ENCODE measurements around the gene PKIB.
"Not testable (repeated sequence)": the region's sequence is repeated elsewhere in the genome, so short reads cannot be mapped to it uniquely, and the experiment has no call there.

PKIB gene

DNA sequence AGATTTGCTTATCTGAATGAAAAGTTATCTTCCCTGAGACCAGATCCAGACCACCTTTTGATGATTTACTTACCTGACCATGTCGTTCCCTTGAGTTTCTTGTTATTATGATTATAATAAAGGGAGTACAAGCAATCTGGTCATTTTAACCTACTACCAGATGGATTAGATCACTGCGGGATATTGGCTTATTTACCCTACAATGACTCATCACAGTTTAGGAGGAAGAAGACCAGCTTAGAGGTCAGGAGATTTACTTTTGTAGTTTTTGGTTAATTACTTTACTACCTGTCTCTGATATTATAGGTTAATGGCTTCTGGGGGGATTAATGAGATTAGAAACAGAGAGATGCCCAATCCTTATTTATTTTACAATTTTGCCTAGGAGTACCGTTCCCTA is 10.7 kb downstream of the PKIB start:
- no peak for DNase-seq (ENCODE audit: low read depth)

DNA sequence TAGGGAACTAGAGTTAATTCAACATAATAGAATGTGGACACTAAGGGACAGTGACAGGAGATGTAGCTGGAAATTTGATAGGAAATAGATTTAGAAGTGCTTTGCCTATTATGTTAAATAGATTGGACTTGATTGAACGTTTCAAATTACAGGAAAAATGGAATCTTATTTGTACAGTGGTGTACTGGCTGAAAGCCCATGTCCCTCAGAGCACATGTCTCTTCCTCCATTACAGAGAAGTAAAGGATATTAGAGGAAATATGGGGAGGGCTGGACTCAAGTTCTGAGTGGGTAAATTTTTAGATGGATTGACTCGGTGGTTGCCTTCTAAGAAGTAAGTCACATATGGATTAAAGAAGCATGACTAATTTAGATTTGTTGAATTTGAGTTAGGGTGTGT is 11.4 kb downstream of the PKIB start:
- no peak for DNase-seq (ENCODE audit: low read depth)

DNA sequence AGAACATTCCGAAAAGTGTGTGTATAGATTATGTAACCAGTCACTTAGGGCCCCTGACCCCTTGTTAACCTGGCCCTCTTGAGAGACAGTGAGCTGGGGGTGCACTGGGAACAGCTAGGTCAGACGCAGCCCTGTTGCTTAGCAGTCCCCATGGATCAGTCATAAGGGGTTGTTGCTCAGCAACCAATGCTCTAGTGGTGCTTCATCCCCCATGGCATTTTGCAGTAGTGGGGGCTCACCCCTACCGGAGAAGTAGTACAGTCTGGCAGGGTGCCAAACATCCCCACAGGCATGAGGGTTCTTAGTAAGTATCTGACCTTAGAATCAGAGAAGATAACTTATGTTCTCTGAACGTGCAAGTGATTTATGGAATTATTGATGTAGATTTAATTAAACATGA is 12.3 kb downstream of the PKIB start:
- DNase-seq (ENCODE audit: low read depth), result no peak

DNA sequence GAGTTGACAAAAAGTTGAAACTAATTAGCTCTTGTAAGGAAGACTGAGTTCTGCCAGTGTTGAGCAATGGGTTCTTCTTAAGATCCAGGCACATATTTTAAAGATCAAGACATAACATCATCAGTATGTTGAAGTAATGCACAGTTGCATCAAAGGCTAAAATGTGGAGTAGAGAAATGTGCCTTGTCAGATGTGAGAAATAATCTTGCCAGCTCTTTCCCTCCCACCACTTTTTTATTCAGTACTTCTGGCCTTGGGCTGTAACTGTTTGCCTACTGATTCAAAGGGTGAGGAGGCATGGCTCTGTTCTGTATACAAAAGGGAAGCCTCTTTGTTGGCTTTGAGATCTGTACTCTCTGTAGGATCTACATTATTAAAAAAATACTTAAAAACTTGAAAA is 13.1 kb downstream of the PKIB start:
- DNase-seq (ENCODE audit: low read depth), result no peak

DNA sequence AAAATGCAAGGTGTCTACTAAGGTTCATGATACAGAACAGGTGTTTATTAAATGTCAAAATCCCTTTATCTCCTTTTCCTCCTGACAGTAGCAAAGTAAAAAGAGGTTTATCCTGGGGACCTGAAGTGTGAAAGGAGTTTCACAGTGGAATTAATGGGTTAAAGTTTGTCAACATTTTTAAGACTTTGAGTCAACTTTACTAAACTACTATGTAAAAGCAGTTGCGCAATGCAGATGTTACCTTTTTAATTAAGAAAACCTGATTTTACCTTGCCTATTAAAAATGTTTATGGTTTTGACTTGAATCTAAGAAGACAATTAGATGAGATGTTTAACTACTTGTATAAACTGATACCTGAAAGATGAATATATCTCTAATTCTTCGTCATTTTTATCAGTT is 14.6 kb downstream of the PKIB start:
- DNase-seq (ENCODE audit: low read depth), result no peak

DNA sequence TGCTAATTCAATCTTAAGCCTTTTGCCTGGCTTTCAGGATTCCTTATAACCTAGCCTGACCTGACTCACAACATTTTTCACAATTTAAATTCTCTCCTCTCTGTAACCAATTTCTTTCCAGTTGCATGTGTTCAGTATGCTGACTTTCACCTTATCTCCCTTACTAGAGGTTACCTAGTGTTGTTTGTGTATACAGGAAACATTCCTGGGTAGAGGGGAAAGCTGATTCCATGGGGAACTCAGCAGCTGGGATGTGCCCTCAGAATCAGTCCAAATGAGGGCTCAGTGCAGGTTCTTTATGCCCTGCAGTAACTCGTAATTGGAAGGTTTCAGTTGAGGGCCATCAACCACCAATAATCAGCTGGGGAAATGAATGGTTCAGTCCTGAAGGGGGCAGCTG is 18.5 kb downstream of the PKIB start:
- DNase-seq (ENCODE audit: low read depth), result no peak

DNA sequence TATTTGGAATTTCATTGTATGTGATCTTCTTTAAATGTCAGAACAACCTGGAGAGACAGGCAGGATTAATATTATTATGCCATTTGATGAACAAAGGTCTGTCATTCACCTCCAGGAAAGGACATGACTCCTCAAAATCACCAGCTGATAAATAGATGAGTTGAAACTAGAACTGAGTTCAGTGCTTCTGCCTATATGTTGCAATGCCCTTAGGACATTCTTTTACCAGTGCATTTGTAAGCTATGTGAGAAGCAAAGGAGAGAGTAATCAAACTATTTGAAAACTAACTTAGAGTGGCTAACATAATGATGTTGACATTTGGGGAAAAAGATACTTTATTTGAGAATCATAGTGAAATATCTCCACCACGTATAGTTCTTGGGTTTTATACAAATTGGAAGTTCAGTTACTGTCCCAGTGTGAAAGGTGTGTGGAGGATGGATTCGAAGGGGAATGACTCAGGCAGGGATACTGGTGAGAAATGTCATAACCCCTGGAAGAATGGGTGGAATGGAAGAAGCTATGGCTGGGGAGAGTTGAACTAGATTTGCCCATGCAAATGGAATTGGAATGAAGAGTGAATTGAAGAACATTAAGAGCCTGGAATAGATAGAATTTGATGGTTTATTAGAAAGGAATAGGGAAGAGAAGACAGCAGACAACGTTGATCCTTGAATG is 21.5 kb downstream of the PKIB start:
- no peak for DNase-seq (ENCODE audit: low read depth)

DNA sequence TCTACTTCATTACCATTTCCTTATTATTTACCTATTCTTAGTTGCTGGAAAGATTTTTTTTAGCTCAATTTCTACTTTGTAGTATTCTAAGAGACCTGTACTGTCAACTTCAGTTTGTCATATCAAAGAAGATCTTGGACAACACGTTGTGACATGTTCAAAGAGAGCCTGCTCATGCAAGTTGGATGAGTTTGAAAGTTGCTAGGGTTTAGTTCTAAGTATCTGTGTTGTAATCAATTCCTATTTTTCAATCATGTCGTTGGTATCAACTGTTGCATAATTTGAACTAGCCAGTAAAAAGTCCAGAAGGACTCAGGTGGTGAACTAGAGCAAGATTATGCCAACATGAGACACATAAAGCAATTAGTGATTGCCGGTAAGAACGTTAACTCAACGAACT is 30.2 kb downstream of the PKIB start:
- no peak for DNase-seq (ENCODE audit: low read depth)

DNA sequence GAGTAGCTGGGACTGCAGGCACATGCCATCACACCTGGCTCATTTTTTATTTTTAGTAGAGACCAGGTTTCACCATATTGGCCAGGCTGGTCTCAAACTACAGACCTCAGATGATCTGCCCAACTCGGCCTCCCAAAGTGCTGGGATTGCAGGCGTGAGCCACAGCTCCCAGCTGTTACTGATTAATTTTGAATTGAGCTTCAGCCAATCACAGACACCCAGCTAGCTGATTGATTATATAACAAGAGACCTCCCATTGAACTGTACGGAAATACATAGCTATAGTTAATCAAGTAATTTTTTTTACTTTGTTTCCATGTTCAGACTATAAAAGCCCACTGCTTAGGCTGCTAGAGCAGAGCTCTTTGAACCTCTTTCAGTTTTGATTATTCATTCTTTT is 31.6 kb downstream of the PKIB start:
- no peak for DNase-seq (ENCODE audit: low read depth)

DNA sequence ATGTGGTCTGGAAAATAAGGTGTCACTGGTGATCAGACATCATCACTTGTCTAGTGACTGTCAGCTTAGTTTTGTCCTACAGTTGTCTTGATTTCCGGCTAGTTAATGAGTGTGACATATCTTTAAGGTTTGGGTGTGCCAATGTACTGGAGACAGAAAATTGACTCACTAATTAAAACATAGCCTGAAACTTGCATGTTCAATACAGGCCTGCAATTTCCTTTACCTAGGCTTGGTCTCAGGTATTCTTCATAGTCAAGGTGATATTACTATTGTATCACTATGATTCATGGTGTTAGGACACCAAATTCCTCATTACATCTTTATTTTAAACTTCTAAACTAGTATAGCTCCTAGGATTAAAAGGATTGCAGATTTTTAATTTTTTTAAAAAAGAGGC is 32.4 kb downstream of the PKIB start:
- DNase-seq (ENCODE audit: low read depth), result not testable (repeated sequence)

DNA sequence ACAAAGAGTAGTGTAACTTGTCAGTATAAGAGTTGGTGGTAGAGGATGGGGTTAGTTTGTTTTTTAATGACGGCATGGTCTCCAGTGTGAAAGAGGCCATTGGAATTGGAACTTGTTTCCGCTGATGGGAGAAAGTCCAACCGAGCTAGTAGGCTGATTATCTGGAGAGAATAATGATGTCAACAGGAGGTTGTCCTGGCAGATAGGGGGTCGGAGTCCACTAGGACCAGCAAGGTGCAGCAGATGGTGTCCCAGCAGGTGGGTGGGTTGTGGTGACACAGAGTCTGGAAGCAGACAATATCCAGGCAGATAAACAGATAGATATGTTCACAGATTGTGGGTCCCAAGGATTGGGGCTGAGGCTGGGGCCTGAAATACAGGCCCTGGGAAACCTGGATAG is 35.1 kb downstream of the PKIB start:
- DNase-seq (ENCODE audit: low read depth), result no peak

DNA sequence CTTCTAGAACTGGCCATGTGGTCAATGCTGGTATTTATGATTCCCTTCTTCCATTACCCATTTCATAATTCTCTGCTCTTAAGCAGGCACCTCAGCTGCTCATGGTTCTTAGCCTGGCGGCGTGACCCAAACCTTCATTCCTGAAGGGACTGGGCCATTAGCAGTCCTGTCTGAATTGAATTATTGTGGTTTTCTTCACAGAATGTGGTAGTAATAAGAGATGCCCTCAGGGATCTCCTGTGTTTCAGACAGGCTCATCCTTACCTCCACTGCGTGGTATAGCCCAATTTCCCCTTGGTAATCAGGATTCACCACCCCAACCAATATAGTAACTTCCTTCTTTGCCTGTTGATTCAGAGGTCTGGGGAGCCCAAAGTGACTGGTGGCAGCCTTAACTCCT is 37.6 kb downstream of the PKIB start:
- no peak for DNase-seq (ENCODE audit: low read depth)

DNA sequence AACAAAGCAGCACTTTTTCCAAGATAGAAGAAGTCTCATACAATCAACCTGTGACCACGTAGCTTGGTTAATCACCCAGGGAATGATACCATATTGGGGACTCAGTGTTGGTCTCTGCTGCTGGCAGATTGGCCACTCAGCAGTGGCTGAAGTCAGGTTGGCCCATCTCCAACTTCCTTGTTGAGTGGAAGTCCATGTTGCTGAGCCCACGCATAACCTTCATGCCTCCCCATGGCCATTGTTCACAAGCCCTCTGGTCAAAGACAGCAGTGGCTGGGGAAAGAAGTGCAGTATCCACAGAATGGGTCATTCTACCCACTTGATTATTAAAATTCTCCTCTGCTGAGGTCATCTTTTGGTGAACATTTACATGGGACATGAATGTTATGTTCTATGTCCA is 38.5 kb downstream of the PKIB start:
- no peak for DNase-seq (ENCODE audit: low read depth)

DNA sequence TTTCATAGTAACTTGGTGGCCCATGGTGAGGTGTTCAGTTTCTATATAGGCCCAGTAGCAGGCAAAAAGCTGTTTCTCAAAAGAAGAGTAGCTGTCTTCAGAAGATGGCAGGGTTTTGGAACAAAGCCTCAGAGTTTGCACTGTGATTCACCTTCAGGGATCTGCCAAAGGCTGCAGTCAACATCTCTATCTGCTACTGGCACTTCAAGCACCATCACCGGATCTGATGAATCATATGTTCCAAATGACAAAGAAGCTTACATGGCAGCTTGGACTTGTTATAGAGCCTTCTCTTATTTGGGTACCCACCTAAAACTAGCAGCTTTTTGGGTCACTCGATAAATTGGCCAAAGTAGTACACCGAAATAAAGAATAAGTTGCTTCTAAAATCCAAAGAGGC is 39.5 kb downstream of the PKIB start:
- no peak for DNase-seq (ENCODE audit: low read depth)

DNA sequence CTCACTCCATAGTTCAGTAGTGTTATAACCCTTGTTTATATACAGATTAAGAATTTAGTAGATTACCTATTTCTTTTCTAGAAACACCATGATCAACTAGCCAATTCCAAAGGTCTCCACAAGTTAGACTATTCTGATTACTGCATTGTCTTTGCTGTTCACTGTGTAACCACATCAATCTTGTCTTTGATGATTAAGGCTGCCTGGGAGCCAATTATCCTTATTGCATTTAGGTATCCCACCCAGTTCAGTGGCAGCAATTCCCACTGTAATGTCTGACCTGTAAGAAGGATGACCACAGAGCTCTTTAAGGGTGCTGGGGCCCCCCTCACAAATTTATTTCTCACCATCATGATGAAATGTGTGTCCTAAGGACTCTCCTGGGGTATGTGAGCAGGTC is 40.2 kb downstream of the PKIB start:
- DNase-seq (ENCODE audit: low read depth), result no peak

DNA sequence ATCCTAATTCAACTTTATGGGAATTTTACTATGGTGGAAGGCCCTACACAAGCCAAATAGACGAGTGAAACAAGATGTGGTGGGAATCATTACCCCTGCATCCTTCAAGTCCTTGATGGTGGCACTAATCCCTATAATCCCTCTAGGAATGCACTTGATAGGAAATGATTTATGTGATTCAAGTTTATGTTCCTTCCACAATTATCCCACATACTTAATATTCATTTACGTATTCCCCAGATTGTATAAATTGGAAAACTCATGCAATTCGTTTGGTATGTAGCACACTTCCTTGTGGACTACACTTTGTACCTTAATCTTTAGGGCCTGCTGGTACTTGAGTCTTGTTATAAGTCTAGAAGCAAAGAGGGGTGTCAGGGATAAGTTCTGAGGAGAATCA is 40.8 kb downstream of the PKIB start:
- DNase-seq (ENCODE audit: low read depth), result no peak

DNA sequence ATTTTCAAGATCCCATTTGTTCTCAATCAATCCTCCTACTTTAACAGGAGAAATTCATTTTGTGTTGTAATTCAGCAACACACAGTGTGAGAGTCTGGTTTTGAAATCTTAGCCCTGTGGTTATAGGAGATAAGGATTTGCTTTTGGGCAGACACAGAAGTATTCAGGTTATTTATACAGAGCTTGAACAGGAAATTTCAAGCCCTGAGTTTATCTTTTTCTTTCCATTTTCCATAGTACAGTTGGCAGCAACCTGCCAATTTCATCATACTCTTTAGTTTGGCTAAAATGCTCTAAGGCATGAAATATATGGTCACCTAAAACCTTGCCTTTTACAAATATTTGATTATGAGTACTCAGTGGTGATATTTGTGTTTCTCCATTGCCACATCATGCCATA is 41.4 kb downstream of the PKIB start:
- no peak for DNase-seq (ENCODE audit: low read depth)

DNA sequence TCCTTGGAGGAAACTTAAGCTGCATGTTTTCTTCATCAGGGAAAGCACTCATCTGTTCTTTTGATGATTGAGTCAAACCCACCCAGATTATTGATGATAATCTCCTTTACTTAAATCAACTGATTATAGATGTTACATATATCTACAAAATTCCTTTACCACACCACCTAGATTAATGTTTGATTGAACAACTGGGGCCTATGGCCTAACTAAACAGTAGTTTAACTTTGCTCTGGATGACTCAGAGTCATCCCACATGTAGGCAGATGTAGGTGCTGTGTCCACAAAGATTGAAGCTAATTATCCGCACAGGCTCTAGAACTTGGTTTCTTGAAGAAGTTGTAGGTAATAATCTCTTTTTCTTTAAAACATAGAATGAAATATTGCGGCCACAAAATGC is 42.2 kb downstream of the PKIB start:
- no peak for DNase-seq (ENCODE audit: low read depth)

DNA sequence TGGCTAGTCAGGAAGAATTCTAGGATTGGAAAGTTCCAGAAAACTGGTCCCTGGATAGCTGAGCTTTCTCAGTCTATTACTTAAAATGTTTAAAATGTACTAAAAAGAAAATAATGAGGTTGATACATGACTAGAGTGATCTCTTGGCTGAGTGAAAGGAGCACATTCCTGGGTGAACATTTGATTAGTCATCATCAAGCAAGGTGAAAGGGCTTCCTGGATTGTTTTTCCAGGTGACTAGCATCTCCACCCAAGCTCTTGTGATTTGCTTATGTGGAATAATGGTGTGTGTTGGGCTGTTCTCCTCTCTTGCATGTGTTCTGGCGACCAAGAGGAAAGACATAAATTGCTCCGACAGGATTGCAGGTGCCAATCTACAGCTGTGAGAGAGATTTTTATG is 42.9 kb downstream of the PKIB start:
- DNase-seq (ENCODE audit: low read depth), result no peak

DNA sequence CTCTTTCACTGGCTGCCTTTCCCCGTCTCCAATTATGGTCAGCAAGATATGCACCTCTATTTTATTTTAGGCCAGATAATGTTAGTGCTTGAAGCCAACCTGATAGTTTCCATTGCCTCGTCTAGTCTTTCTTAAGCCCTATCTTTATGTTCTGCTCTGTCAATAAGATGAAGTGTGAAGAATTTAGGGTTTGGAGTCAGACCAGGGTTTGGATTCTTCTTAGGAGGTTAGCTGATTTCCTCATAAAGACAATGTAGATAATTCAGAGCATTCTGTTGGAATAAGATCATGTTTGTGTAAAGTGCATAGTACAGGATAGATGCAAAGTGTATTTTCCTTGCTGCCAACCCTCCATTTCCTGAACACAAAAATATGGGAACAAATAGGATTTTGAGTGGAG is 43.8 kb downstream of the PKIB start:
- no peak for DNase-seq (ENCODE audit: low read depth)

DNA sequence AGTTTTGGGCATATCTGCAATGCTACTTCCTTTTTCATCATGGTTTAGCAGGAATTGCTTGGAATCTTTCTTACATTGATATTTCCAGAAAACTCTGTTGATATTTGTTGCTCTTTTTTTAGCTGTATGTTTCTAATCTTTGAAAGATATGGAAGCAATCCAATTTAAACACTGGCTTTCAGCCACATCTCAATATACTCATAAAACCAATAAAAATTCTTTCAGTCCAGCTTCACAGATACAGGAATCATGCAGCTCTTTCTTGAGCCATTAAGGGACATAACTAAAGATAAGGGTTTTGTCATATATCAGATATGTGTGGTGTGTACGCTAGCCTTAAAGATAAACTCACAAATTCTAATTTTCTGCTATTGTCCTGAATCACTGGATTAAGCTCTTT is 47.4 kb downstream of the PKIB start:
- DNase-seq (ENCODE audit: low read depth), result no peak

DNA sequence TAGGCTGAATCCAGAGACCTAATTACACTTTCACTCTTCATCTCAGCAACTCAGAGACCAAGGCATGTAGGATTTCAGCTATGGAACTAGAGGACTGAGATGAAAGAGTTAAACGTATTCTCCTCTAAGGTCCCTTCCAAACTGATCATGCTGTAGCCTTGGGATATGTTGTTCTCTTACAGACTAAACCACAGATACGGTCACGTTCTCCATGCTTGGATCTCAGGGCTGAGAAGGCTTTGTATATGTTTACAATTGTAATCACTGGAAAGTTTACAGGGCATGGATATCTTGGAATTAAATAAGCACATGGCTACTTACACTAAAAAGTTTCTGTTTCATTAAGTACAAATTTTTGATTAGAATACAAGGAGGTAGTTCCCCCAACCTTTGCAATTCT is 50.1 kb downstream of the PKIB start:
- no peak for DNase-seq (ENCODE audit: low read depth)

DNA sequence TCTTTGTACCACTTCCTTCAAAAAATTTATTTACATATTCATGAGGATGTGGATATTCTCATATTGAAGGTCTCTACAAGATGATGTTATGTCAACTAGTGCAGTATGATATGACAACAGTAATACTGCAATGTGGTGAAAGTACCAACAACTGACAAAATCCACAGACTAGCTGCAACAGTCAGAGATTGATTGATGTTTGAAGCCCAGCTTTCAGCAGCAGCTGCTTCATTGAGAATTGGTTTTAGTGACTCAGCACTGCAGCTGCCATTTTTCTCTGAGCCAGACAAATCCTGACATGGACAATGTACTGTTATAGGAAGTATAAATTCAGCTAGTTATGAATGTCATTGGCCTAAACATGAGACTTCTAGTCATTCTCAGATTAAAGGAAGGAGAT is 53.8 kb downstream of the PKIB start:
- DNase-seq (ENCODE audit: low read depth), result no peak

DNA sequence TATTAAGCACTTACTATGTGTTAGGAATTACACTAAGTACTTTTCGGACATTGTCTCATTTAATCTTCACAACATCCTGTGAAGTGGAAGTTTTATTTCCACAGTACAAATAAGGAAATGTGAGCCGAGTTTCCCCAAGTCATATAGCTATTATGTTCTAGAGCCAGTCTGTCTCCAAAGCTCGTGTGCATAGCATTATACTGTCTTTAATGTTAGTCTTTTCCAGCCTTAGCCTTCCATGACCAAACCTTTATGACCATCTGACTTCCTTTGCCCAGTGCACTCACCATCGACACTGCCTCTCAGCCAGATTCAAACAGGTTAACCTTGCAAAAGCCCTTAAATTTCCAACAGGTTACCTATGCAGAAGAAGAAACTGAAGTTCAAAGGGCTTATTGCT is 55.7 kb downstream of the PKIB start:
- no peak for DNase-seq (ENCODE audit: low read depth)

DNA sequence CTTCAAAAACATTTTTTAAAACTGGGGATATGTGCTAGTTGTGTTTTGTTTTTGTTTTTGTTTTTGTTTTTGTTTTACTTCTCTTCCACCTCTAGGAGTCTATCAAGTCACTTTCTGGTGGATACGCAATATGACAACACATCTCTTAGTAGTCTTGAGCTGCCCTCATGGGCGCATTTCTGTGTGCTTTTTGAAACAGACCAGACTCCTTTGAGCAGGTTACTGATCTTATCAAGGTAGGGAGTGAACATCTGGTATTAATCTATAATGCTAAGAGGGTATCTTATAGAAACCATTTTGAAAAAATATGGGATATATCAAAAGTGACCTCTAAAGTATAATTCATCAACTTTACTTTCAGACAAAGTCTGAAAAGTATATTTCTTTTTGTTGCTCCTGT is 56.2 kb downstream of the PKIB start:
- no peak for DNase-seq (ENCODE audit: low read depth)

Measured in GM04503 (cell line).